HEK293 (cell line): Measurements from ENCODE around the gene HSPB2.

Experiments used
- EGR2 ChIP-seq: fragments of 450-650 bp; formaldehyde crosslinking; IDR thresholded peaks from 2 replicates; pipeline ENCODE4 v1.5.1; 2016; ENCODE audit warnings: low read depth, missing biosample characterization, missing genetic modification characterization
- HOXA7 ChIP-seq: sonication (generic); formaldehyde crosslinking; IDR thresholded peaks from 2 replicates; pipeline ENCODE4 v1.8.1; 2022; ENCODE audit warnings: missing genetic modification reagents, borderline replicate concordance
- KLF7 ChIP-seq: fragments of 450-650 bp; formaldehyde crosslinking; IDR thresholded peaks from 2 replicates; pipeline ENCODE4 v1.5.1; 2016; ENCODE audit warnings: missing biosample characterization, missing genetic modification characterization, borderline replicate concordance
- WT1 ChIP-seq: fragments of 450-650 bp; formaldehyde crosslinking; IDR thresholded peaks from 2 replicates; pipeline ENCODE4 v1.5.1; 2016; ENCODE audit warnings: missing biosample characterization, missing genetic modification characterization
- ZBTB17 ChIP-seq: fragments of 450-650 bp; formaldehyde crosslinking; IDR thresholded peaks from 2 replicates; pipeline ENCODE4 v1.5.1; 2016; ENCODE audit warnings: missing biosample characterization, missing genetic modification characterization
- ZNF146 ChIP-seq: fragments of 450-650 bp; formaldehyde crosslinking; IDR thresholded peaks from 2 replicates; pipeline ENCODE4 v1.5.1; 2016; ENCODE audit warnings: missing biosample characterization, missing genetic modification characterization
- ZNF175 ChIP-seq: fragments of 450-650 bp; formaldehyde crosslinking; IDR thresholded peaks from 2 replicates; pipeline ENCODE4 v1.5.1; 2016; ENCODE audit warnings: missing biosample characterization, missing genetic modification characterization
- ZNF2 ChIP-seq: fragments of 450-650 bp; formaldehyde crosslinking; IDR thresholded peaks from 2 replicates; pipeline ENCODE4 v1.5.1; 2016; ENCODE audit warnings: missing biosample characterization, missing genetic modification characterization
- ZNF248 ChIP-seq: fragments of 450-650 bp; formaldehyde crosslinking; IDR thresholded peaks from 2 replicates; pipeline ENCODE4 v1.5.1; 2017; ENCODE audit warnings: missing biosample characterization, missing genetic modification characterization
- ZNF292 ChIP-seq: fragments of 450-650 bp; formaldehyde crosslinking; IDR thresholded peaks from 2 replicates; pipeline ENCODE4 v1.5.1; 2016; ENCODE audit warnings: low read depth, missing biosample characterization, missing genetic modification characterization, borderline replicate concordance
- ZNF350 ChIP-seq: fragments of 450-650 bp; formaldehyde crosslinking; IDR thresholded peaks from 2 replicates; pipeline ENCODE4 v1.5.0; 2017; ENCODE audit warnings: missing biosample characterization, mild to moderate bottlenecking, missing genetic modification characterization
- ZNF426 ChIP-seq: fragments of 450-650 bp; formaldehyde crosslinking; IDR thresholded peaks from 2 replicates; pipeline ENCODE4 v1.5.1; 2017; ENCODE audit warnings: missing biosample characterization, missing genetic modification characterization, mild to moderate bottlenecking, inconsistent platforms, moderate library complexity
- ZNF521 ChIP-seq: fragments of 450-650 bp; formaldehyde crosslinking; IDR thresholded peaks from 2 replicates; pipeline ENCODE4 v1.5.1; 2017; ENCODE audit warnings: missing biosample characterization, mild to moderate bottlenecking, missing genetic modification characterization
- ZNF548 ChIP-seq: fragments of 450-650 bp; formaldehyde crosslinking; IDR thresholded peaks from 2 replicates; pipeline ENCODE4 v1.5.1; 2016; ENCODE audit warnings: missing biosample characterization, missing genetic modification characterization
- ZNF571 ChIP-seq: fragments of 450-650 bp; formaldehyde crosslinking; IDR thresholded peaks from 2 replicates; pipeline ENCODE4 v1.5.0; 2017; ENCODE audit warnings: missing biosample characterization, missing genetic modification characterization
- ZNF624 ChIP-seq: fragments of 450-650 bp; formaldehyde crosslinking; IDR thresholded peaks from 2 replicates; pipeline ENCODE4 v1.5.1; 2017; ENCODE audit warnings: missing biosample characterization, missing genetic modification characterization
- ZNF837 ChIP-seq: fragments of 450-650 bp; formaldehyde crosslinking; IDR thresholded peaks from 2 replicates; pipeline ENCODE4 v1.5.1; 2016; ENCODE audit warnings: missing biosample characterization, missing genetic modification characterization
- TF ChIP-seq, protein P1 (sequence below): fragments of 450-650 bp; formaldehyde crosslinking; IDR thresholded peaks from 2 replicates; pipeline ENCODE4 v1.5.1; 2016; ENCODE audit warnings: missing biosample characterization, missing genetic modification characterization
- TF ChIP-seq, protein P2 (sequence below): fragments of 450-650 bp; formaldehyde crosslinking; IDR thresholded peaks from 2 replicates; pipeline ENCODE4 v1.5.0; 2017; ENCODE audit warnings: missing biosample characterization, missing genetic modification characterization, borderline replicate concordance
- TF ChIP-seq, protein P3 (sequence below): fragments of 450-650 bp; formaldehyde crosslinking; IDR thresholded peaks from 2 replicates; pipeline ENCODE4 v1.5.1; 2016; ENCODE audit warnings: missing biosample characterization, missing genetic modification characterization
- TF ChIP-seq, protein P4 (sequence below): fragments of 450-650 bp; formaldehyde crosslinking; IDR thresholded peaks from 2 replicates; pipeline ENCODE4 v1.5.1; 2016; ENCODE audit warnings: missing biosample characterization, missing genetic modification characterization
- TF ChIP-seq, protein P5 (sequence below): fragments of 450-650 bp; formaldehyde crosslinking; conservative IDR thresholded peaks from 2 replicates; pipeline ENCODE4 v1.5.1; 2016; ENCODE audit warnings: low read depth, missing biosample characterization, missing genetic modification characterization
- TF ChIP-seq, protein P6 (sequence below): fragments of 450-650 bp; formaldehyde crosslinking; IDR thresholded peaks from 2 replicates; pipeline ENCODE4 v1.5.1; 2017; ENCODE audit warnings: missing biosample characterization, missing genetic modification characterization

HSPB2 gene

DNA sequence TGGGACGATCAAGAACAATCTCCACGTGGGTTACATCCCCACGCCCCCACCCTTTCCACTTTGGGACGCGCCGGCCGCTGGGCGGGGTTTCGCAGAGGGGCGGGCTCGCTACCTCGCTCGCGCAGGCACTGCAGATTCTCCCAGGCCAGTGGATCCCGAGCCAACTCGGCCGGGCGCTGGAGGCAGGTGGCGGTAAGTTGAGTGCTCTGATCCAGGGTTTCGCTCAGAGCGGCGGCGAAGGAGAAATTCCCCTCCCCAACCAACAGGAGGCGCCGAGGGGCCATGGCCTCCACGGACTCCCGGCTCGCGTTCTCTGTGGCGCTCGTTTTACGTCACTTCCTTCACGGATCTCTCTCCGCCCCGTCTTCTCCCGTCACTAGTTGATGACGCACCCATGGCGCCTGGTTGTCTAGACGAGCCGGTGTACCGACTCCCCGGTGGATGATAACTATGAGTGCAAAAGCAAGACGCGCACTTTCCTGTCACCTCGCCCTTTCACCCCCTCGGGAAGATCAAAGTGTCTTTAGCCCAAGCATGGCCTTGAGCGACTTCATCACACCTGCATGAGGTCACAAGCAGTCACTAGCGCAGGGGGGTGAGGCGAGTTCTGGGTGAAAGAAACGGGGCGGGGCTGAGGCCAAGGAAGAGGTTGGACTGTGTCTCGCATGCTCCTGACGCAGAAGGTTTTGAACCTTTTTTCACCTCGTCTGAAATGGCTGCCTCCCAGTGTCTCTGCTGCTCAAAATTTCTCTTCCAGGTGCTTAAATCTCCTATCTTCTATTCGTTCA lies 33.5 kb upstream of the HSPB2 start, which contains the start of the genes CFAP68 and FDXACB1 (continued):
- TF ChIP-seq, protein P1, sequence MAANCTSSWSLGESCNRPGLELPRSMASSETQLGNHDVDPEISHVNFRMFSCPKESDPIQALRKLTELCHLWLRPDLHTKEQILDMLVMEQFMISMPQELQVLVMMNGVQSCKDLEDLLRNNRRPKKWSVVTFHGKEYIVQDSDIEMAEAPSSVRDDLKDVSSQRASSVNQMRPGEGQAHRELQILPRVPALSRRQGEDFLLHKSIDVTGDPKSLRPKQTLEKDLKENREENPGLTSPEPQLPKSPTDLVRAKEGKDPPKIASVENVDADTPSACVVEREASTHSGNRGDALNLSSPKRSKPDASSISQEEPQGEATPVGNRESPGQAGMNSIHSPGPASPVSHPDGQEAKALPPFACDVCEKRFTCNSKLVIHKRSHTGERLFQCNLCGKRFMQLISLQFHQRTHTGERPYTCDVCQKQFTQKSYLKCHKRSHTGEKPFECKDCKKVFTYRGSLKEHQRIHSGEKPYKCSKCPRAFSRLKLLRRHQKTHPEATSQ (tag by site-specific recombination), result no peak
- TF ChIP-seq ZNF292 (tag by site-specific recombination) (no peak), ZNF2 (tag by site-specific recombination) (peak; percentile 56; the same call in 1 of the 2 replicates), EGR2 (tag by site-specific recombination) (no peak), ZNF571 (tag by site-specific recombination) (no peak), HOXA7 (CRISPR knock-in tag) (no peak), KLF7 (tag by site-specific recombination) (no peak), ZNF837 (no peak), ZNF521 (tag by site-specific recombination) (no peak), ZBTB17 (peak; percentile 94), ZNF248 (tag by site-specific recombination) (no peak), ZNF350 (tag by site-specific recombination) (no peak), ZNF175 (tag by site-specific recombination) (no peak), WT1 (0 out of 2 replicates have a peak, but pooled peaks have one; percentile 24), ZNF426 (tag by site-specific recombination) (no peak), ZNF624 (tag by site-specific recombination) (no peak), ZNF146 (no peak; the same call in 1 of the 2 replicates), ZNF548 (tag by site-specific recombination) (no peak)
- TF ChIP-seq, protein P2, sequence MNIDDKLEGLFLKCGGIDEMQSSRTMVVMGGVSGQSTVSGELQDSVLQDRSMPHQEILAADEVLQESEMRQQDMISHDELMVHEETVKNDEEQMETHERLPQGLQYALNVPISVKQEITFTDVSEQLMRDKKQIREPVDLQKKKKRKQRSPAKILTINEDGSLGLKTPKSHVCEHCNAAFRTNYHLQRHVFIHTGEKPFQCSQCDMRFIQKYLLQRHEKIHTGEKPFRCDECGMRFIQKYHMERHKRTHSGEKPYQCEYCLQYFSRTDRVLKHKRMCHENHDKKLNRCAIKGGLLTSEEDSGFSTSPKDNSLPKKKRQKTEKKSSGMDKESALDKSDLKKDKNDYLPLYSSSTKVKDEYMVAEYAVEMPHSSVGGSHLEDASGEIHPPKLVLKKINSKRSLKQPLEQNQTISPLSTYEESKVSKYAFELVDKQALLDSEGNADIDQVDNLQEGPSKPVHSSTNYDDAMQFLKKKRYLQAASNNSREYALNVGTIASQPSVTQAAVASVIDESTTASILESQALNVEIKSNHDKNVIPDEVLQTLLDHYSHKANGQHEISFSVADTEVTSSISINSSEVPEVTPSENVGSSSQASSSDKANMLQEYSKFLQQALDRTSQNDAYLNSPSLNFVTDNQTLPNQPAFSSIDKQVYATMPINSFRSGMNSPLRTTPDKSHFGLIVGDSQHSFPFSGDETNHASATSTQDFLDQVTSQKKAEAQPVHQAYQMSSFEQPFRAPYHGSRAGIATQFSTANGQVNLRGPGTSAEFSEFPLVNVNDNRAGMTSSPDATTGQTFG (tag by site-specific recombination), result no peak
- TF ChIP-seq, protein P3, sequence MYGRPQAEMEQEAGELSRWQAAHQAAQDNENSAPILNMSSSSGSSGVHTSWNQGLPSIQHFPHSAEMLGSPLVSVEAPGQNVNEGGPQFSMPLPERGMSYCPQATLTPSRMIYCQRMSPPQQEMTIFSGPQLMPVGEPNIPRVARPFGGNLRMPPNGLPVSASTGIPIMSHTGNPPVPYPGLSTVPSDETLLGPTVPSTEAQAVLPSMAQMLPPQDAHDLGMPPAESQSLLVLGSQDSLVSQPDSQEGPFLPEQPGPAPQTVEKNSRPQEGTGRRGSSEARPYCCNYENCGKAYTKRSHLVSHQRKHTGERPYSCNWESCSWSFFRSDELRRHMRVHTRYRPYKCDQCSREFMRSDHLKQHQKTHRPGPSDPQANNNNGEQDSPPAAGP (tag by site-specific recombination), result no peak; the same call in 1 of the 2 replicates
- TF ChIP-seq, protein P4, sequence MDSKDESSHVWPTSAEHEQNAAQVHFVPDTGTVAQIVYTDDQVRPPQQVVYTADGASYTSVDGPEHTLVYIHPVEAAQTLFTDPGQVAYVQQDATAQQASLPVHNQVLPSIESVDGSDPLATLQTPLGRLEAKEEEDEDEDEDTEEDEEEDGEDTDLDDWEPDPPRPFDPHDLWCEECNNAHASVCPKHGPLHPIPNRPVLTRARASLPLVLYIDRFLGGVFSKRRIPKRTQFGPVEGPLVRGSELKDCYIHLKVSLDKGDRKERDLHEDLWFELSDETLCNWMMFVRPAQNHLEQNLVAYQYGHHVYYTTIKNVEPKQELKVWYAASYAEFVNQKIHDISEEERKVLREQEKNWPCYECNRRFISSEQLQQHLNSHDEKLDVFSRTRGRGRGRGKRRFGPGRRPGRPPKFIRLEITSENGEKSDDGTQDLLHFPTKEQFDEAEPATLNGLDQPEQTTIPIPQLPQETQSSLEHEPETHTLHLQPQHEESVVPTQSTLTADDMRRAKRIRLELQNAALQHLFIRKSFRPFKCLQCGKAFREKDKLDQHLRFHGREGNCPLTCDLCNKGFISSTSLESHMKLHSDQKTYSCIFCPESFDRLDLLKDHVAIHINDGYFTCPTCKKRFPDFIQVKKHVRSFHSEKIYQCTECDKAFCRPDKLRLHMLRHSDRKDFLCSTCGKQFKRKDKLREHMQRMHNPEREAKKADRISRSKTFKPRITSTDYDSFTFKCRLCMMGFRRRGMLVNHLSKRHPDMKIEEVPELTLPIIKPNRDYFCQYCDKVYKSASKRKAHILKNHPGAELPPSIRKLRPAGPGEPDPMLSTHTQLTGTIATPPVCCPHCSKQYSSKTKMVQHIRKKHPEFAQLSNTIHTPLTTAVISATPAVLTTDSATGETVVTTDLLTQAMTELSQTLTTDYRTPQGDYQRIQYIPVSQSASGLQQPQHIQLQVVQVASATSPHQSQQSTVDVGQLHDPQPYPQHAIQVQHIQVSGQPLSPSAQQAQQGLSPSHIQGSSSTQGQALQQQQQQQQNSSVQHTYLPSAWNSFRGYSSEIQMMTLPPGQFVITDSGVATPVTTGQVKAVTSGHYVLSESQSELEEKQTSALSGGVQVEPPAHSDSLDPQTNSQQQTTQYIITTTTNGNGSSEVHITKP (tag by site-specific recombination), result no peak
- TF ChIP-seq, protein P5, sequence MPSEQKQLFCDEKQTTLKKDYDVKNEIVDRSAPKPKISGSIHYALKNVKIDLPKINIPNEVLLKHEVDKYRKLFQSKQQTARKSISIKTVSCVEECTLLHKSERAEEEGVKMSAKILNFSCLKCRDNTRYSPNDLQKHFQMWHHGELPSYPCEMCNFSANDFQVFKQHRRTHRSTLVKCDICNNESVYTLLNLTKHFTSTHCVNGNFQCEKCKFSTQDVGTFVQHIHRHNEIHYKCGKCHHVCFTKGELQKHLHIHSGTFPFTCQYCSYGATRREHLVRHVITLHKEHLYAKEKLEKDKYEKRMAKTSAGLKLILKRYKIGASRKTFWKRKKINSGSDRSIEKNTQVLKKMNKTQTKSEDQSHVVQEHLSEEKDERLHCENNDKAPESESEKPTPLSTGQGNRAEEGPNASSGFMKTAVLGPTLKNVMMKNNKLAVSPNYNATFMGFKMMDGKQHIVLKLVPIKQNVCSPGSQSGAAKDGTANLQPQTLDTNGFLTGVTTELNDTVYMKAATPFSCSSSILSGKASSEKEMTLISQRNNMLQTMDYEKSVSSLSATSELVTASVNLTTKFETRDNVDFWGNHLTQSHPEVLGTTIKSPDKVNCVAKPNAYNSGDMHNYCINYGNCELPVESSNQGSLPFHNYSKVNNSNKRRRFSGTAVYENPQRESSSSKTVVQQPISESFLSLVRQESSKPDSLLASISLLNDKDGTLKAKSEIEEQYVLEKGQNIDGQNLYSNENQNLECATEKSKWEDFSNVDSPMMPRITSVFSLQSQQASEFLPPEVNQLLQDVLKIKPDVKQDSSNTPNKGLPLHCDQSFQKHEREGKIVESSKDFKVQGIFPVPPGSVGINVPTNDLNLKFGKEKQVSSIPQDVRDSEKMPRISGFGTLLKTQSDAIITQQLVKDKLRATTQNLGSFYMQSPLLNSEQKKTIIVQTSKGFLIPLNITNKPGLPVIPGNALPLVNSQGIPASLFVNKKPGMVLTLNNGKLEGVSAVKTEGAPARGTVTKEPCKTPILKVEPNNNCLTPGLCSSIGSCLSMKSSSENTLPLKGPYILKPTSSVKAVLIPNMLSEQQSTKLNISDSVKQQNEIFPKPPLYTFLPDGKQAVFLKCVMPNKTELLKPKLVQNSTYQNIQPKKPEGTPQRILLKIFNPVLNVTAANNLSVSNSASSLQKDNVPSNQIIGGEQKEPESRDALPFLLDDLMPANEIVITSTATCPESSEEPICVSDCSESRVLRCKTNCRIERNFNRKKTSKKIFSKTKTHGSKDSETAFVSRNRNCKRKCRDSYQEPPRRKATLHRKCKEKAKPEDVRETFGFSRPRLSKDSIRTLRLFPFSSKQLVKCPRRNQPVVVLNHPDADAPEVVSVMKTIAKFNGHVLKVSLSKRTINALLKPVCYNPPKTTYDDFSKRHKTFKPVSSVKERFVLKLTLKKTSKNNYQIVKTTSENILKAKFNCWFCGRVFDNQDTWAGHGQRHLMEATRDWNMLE (tag by site-specific recombination), result peak; percentile 80
- TF ChIP-seq, protein P6, sequence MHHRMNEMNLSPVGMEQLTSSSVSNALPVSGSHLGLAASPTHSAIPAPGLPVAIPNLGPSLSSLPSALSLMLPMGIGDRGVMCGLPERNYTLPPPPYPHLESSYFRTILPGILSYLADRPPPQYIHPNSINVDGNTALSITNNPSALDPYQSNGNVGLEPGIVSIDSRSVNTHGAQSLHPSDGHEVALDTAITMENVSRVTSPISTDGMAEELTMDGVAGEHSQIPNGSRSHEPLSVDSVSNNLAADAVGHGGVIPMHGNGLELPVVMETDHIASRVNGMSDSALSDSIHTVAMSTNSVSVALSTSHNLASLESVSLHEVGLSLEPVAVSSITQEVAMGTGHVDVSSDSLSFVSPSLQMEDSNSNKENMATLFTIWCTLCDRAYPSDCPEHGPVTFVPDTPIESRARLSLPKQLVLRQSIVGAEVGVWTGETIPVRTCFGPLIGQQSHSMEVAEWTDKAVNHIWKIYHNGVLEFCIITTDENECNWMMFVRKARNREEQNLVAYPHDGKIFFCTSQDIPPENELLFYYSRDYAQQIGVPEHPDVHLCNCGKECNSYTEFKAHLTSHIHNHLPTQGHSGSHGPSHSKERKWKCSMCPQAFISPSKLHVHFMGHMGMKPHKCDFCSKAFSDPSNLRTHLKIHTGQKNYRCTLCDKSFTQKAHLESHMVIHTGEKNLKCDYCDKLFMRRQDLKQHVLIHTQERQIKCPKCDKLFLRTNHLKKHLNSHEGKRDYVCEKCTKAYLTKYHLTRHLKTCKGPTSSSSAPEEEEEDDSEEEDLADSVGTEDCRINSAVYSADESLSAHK (tag by site-specific recombination), result no peak
